Left renal cortex interstitium (tissue), 4 donors: Measurements from ENCODE around the gene PLP2. TPM values are rescaled to one million over a fixed set of nuclear protein-coding genes. Genes with fewer than 3 reads are reported as not detected.
"Not testable (repeated sequence)": the region's sequence is repeated elsewhere in the genome, so short reads cannot be mapped to it uniquely, and the experiment has no call there.

ENCODE experiments used
- DNase-seq, 4 donors: peaks; one replicate each; pipeline ENCODE4 v3.0.0-alpha.2; 2013; ENCODE audit warnings: low read depth in 4 of 4, low spot score in 2 of 4, missing footprints in 1 of 4
- polyA plus RNA-seq, 4 donors: library from polyadenylated mRNA; unstranded; fragments of 120-200 nt; gene quantifications; one replicate each; pipeline ENCODE4 v1.2.1, GENCODE V29; 2013; ENCODE audit not compliant: insufficient read length in 4 of 4

PLP2 gene, protein sequence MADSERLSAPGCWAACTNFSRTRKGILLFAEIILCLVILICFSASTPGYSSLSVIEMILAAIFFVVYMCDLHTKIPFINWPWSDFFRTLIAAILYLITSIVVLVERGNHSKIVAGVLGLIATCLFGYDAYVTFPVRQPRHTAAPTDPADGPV
- polyA plus RNA-seq: 10 to 100 TPM; 29.7 to 40.9 (median 32.6) TPM

DNA sequence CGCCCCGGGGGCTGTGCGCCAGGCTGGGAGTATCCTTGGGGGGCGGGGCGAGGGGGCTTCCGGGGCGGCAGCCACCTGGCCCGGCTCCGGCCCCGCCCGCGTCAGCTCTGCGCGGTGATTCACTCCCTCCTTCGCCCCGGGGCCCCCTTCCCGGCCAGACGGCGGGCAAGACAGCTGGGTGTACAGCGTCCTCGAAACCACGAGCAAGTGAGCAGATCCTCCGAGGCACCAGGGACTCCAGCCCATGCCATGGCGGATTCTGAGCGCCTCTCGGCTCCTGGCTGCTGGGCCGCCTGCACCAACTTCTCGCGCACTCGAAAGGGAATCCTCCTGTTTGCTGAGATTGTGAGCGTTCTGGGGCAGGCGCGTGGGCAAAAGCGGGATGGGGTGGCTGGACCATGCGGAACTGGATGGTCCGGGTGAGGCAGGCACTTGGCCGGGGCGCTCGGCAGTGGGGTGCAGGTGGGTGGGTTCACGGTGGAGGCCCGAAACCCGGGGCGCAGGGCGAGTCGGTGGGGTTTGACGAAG lies at the start of gene PLP2:
TSS of gene PLP2 (plus strand) at position 147 of the 528 bp plus-strand sequence. CDS start at position 250, 103 bp downstream.
- DNase-seq: no peak

DNA sequence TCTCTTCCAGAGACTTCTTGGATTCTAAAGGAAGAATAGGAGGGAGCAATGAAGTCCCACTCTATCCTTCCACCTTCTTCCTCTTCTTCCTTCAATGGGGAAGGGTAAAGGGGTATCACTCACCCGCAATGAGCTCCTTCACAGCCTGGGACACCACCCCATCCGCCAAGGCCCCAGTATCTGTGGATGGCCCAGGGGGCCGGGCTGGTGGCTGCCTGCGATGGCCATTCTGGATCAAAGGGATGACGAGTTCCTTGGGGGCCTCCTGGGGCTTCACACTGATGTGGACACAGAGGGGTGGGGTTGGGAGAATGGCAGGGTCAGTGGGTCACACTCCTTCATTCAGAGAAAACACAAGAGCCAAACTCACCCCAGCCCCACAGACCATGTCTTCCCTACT lies 49.2 kb upstream of the PLP2 start:
- no peak for DNase-seq

DNA sequence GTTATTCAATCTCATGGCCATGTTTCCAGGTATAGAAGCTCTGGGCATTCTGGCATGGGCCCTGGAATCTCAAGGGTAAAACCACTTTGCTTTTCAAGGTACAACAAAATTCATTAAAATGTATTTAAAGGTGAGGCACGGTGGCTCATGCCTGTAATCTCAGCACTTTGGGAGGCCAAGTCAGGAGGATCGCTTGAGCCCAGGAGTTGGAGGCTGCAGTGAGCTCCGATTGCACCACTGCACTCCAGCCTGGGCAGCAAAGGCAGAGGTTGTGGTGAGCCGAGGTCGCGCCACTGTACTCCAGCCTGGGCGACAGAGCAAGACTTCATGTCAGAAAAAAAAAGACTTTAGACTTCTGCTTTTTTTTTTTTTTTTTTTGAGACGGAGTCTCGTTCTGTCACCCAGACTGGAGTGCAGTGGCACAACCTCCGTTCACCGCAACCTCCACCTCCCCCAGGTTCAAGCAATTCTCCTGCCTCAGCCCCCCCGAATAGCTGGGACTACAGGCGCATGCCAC lies 43.9 kb upstream of the PLP2 start:
- not testable (repeated sequence) for DNase-seq

DNA sequence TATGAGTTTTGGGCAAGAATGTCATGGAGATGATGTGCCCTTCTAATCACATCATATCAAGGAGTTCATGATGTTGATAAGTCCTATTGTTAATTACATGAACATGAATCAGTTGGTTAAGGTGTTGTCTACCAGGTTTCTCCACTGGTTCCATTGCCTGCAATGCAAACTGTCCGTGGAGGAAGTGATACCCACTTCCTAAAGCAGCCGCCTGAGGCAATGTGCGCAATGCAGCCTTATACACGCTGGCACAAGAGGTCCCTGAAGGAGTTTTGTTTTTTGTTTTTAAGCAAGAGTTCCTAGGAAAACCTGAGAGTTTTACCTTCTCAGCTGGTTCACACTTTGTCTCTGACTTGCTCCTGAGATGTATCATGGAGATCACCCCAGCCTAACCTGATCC lies 42.3 kb upstream of the PLP2 start:
- no peak for DNase-seq

DNA sequence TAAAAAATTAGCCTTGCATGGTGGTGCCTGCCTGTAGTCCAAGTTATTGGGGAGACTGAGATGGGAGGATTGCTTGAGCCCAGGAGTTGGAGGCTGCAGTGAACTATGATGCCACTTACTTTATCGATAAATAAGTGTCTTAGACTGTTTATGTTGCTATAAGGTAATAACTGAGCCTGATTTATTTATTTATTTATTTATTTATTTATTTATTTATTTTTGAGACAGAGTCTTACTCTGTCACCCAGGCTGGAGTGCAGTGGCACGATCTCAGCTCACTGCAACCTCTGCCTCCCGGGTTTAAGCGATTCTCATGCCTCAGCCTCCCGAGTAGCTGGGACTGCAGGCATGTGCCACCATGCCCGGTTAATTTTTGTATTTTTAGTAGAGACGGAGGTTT lies 39.4 kb upstream of the PLP2 start:
- DNase-seq: not testable (repeated sequence)

DNA sequence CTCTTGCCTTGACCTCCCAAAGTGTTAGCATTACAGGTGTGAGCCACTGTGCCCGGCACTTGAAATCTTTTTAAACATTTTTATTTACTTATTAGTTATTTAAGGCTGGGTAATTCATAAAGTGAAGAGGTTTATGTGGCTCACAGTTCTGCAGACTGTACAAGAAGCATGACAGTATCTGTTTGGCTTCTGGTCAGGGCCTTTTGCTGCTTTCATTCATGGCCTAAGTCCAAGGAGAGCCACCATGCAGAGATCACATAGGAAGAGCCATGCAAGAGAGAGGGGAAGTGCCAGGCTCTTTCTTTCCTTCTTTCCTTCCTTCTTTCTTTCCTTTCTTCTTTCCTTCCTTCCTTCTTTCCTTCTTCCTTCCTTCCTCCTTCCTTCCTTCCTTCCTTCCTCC lies 37.9 kb upstream of the PLP2 start:
- no peak for DNase-seq

DNA sequence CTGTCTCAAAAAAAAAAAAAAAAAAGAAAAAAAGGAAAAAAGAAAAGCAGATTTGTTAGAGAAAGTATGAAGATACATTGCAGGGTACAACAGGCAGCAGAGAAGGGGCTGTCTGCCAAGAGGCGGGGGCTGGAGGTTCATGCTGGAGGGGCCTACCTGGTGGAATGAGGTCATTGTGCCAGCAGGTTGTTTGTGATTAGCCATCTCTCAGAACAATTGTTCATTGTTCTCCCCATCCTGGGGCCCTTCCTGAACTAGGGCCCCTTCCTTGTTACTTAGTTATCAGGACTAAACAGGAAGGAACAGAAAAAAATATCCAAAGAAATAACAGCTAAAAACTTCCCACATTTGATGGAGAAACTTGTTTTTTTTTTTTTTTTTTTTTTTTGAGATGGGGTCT lies 34.2 kb upstream of the PLP2 start:
- no peak for DNase-seq

DNA sequence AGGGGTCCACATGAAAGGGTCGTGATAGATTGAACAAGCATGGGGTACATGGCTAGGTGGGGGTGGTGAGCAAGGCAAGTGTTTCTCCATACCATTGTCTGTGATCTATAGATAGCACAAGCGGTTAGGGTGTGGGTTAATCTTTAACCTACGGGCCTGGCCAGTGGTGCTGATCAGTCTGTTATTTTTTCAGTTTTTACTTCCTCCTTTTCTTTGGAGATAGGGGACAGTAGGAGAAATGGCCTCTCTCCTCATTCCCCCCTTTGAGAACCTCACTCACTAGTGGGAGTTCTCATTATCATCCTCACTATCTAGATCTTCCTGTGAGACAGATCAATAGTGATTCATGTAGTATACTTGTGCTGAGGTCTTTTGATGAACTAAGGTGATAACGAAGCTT lies 32.0 kb upstream of the PLP2 start:
- no peak for DNase-seq

DNA sequence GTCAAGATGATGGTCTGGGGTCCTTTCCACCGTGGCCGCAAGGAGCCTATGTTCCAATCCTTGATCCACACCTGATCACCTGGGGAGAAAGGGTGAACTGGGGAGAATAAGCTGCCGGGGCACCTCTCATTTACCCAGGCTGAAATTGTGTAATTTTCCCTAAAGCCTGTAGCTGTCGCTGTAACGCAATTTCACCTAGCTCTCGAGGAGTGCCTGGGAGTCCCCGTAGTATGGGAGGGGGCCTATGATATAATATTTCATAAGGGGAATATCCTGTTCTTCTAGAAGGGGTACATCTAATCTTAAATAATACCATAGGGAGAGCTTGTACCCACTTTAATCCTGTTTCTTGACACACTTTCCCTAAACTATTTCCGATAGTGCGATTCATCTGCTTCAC lies 29.4 kb upstream of the PLP2 start:
- DNase-seq: not testable (repeated sequence)

DNA sequence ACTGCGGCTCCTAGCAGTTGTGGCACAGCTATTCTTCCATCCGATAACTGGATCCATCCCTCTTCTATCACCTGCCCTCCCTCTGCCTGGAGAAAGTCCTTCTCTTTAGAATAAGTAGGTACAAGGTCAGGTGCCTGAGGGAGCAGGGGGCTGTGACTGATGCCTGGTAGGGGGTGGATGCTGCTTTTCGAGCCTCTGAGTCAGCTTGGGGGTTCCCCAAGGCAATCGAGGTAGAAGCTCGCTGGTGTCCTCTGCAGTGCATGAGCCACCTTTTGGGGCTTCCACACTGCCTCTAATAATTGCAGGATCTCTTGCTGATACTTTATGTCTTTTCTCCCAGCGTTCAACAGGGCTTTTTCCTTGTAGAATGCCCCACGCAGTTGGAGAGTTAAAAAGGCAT lies 28.5 kb upstream of the PLP2 start:
- not testable (repeated sequence) for DNase-seq

DNA sequence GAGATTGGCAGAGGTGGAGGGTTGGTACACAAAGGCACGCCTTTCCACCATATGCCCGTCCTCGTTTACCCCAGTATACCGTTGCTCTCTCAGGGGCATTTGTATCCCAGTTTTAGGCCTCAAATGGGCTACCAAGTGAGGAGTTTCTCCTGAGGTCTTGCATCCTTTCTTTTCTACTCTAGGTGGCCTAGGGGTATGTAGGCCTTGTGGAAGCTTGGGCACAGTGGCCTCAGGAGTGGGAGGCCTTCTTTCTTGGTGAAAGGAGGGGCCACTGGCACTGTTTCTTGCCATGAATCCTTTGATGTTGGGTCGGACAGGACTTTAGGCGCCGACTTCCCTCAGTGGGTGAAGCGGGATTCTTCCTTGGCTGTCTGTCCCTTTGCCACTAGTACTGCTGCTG lies 24.4 kb upstream of the PLP2 start:
- no peak for DNase-seq

DNA sequence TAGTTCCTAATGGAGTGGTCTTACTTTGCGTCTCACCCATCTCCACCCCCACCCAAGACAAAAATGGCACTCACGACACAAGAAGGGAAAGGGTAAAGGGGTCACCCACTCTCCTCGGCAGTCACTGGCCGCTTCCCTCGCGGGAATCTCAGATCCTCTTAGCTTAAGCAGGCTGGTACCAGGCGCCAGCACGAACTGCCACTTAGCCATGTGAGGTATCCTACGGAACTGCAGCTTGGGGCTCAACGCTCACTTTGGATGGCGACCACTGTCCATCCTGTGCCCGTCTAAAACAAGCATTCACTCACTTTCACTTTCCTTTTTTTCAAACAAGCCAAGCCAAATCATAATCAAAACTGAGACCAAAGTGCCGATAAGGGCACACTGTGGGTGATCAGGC lies 23.8 kb upstream of the PLP2 start:
- DNase-seq: no peak

DNA sequence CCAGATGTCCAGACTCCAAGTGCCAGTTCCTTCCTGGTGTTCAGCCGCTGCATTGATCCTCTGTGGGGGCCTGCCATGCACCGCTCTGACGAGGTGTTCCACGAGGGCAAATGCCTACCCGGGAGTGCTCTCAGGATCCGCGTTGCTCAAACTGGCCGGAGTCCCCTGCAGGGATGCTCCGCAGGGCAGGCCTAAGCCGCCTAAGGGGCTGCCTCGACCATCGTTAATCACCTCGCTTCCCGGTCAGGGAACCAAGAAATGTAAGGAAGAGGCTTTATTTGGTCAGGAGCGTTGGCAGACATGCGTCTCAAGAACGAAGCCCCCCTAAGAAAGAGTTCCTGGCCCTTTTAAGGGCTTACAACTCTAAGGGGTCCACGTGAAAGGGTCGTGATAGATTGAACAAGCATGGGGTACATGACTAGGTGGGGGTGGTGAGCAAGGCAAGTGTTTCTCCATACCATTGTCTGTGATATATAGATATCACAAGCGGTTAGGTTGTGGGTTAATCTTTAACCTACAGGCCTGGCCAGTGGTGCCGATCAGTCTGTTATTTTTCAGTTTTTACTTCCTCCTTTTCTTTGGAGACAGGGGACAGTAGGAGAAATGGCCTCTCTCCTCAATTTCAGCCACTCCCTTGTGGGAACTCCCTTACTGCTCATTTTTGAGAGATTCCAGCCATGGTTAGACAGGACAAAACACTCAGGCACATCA lies 23.2 kb upstream of the PLP2 start:
- not testable (repeated sequence) for DNase-seq

DNA sequence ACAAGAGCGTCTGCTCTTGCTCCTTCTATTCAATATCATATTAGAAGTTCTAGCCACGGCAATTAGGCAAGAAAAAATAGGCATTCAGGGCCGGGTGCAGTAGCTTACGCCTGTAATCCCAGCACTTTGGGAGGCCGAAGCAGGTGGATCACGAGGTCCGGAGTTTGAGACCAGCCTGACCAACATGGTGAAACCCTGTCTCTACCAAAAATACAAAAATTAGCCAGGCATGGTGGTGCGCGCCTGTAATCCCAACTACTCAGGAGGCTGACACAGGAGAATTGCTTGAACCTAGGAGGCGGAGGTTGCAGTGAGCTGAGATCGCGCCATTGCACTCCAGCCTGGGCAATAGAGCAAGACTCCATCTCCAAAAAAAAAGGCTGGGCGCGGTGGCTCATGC lies 22.4 kb upstream of the PLP2 start:
- DNase-seq: not testable (repeated sequence)

DNA sequence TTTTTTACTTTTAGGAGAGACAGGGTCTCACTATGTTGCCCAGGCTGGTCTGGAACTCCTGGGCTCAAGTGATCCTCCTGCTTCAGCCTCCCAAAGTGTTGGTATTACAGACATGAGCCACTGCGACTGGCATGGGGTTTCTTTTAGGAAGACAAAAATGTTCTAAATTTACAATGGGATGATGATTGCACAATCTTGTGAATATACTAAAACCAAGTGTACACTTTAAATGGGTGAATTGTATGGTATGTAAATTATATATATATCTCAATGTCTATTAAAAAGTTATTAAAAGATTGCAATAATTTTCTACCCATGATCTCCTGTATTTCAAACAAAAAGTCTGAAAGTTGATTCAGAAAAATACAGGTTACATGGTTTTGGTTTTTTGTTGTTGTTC lies 18.2 kb upstream of the PLP2 start:
- DNase-seq: no peak

DNA sequence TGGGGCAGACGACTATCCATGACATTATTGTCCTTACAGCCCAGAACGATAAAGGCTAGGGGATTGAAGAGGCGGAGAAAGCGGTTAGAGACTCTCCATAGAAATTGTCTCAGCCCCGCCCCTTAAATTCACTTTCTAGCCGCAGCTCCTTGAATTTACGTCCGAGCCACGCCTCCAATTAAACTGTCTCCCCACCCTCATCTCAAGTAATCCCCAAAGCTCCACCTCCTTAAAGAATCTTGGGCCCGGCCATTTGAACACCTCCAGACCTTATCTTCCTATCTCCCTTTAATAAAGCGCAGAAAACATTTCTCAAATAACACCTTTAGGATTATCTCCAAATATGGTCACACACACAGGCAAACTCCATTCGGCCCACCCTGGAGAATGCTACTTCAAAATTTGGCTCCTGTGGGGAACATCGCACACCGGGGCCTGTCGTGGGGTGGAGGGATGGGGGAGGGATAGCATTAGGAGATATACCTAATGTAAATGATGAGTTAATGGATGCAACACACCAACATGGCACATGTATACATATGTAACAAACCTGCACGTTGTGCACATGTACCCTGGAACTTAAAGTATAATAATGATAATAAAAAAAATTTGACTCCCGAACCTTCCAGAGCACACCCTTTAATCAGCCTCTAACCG lies 16.3 kb upstream of the PLP2 start:
- no peak for DNase-seq

DNA sequence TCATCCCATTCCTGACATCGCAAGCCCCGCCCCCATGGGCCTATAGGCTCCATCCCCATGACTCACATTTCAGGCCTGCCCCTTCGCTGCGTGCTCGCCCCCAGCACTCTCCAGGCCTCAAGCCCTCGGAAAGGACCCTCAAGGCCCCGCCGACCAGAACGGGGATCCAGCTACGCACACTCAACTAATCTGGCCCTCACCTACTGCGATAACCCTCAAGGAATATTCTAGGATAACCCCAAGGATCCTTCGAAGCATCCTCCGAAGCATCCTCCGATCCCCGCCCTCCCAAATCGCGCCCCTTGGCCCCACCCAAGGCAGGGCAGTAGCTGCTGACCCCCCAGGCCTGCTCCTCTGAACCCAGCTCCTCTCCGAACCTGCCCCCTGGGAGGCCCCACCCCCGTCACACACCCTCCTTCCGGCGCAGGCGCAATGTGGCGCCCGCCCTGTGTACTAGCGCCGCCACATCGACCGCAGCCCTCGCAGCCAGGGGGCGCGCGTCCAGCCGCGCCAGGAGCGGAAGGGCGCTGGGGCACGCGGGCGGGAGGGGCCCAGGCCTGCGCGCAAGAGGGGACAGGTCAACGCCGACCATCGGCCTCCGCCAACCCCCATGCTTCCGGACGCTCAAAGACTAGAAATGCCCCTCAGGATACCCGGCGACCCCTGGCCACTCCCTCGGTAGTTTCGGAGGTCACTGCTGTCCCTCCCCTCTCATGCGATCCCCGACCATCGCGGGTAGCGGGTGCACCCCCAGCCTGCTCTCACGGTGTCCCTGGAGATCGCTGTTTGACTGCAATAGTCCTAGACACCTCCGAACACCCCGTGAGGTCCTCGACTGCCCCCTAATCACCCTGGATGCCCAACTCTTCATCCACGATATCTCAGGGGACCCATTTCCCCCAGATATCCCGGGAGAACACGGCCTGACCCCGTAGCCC lies 15.5 kb upstream of the PLP2 start:
- peak in 2 of 4 donors; percentile 53 to 67 for DNase-seq

DNA sequence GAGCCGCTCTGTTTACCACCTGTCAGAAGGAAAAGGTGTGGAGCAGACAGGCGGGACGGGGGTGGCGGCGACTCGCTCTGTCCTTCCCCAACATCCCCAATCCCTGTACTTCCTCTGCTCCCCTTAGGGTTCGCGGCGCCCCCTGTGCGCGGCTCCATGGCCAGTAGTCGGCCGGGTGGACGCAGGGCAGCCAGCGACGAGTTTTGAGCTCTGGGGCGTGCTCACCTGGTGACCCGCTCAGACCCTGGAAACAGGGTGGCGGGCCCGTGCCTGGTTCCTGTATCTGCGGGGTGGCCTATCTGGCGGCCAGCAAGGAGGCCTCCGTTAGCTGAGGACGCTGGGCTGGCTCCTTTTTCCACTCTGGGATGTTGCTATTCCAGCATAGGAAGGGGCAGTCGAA lies 14.5 kb upstream of the PLP2 start:
- no peak for DNase-seq

DNA sequence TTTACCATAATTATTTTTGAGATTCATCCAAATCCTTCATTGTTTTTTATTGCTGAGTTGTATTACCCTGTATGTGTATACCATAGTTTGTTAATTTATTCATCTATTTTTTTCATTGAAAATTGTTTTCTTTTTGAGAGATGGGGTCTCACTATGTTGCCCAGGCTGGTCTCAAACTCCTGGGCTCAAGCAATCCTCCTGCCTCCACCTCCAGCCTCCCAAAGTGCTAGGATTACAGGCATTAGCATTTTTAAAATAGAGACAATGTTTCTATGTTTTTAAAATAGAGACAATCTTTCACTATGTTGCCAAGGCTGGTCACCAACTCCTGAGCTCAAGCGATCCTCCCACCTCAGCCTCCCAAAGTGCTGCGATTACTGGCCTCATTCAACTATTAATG lies 10.8 kb upstream of the PLP2 start:
- DNase-seq: no peak

DNA sequence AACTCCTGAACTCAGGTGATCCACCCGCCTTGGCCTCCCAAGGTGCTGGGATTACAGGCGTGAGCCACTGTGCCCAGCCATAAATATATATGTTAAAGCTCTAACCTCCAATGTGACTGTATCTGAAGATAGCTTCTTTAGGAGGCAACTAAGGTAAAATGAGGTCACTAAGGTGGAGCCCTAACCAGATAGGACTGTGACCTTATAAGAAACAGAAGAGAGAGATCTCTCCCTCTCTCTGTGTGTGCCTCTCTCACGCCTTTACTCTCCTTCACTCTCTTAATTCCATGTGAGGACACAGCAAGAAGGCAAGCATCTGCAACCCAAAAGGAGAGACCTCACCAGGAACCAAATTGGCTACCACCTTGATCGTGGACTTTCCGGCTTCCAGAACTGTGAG lies 10.1 kb upstream of the PLP2 start:
- no peak for DNase-seq
